Tibial artery (tissue), 4 donors: ENCODE results near the gene PIK3CD.

ENCODE experiments used
- DNase-seq, 2 donors: peaks; one replicate each; pipeline ENCODE4 v3.0.0-alpha.2; 2019
- H3K27ac ChIP-seq, 2 donors: fragments of 200-600 bp; sonication (generic) in 1 of 2; 1 replicate in 1 of 2; 2 replicates in 1 of 2; pipeline ENCODE4 v1.5.1; 2018 to 2019; ENCODE audit warnings: mild to moderate bottlenecking in 1 of 2
- H3K27me3 ChIP-seq, 2 donors: fragments of 200-600 bp; sonication (generic) in 1 of 2; one replicate each; pipeline versions ENCODE4 v1.5.1 to v1.6.0; 2016 to 2019
- H3K36me3 ChIP-seq, 3 donors: fragments of 200-600 bp; sonication (generic) in 2 of 3; one replicate each; pipeline ENCODE4 v1.5.1; 2016 to 2019; ENCODE audit warnings: mild to moderate bottlenecking in 2 of 3
- H3K4me1 ChIP-seq, 4 donors: fragments of 200-600 bp; sonication (generic) in 2 of 4; 1 replicate in 3 of 4; 2 replicates in 1 of 4; pipeline ENCODE4 v1.5.1; 2016 to 2019
- H3K4me3 ChIP-seq, 2 donors: fragments of 200-600 bp; sonication (generic) in 1 of 2; 1 replicate in 1 of 2; 2 replicates in 1 of 2; pipeline ENCODE4 v1.5.1; 2018 to 2019; ENCODE audit warnings: mild to moderate bottlenecking in 2 of 2
- H3K9me3 ChIP-seq, 3 donors: fragments of 200-600 bp; sonication (generic) in 1 of 3; one replicate each; pipeline ENCODE4 v1.5.1; 2016 to 2019
- CTCF ChIP-seq, 2 experiments: fragments of 200-600 bp in 1 of 2; fragments of 450-650 bp in 1 of 2; IDR thresholded peaks; one replicate each; pipeline ENCODE4 v1.5.1; 2017 to 2019; ENCODE audit warnings: antibody characterized with exemption in 2 of 2, mild to moderate bottlenecking in 1 of 2, moderate library complexity in 1 of 2
- intact Hi-C: fragments of 100-400 bp; cut with DNase I; formaldehyde crosslinking; loops from one replicate; pipeline ENCODE4 v1.15.0; 2023; ENCODE audit warnings: low total_unique reads

PIK3CD gene

GRCh38 chr1:9715536-9716226, 64.2 kb downstream of the PIK3CD start:
- Histone ChIP-seq H3K36me3 (peaks cover 19 to 89% (median 61%) of the 10 kb centered on the region in 3 donors), H3K4me1 (peaks cover 0 to 8% (median 4%) of the 10 kb centered on the region in 4 donors), H3K27me3 (no peaks in the 10 kb centered on the region), H3K27ac (no peak overlapping the region), H3K9me3 (no peaks in the 10 kb centered on the region), H3K4me3 (no peak overlapping the region)
- no peak for DNase-seq
- no peak for TF ChIP-seq CTCF (IDR thresholded peaks at IDR 0.05)
- intact Hi-C loops = no loop called here

GRCh38 chr1:9716404-9717192, 65.1 kb downstream of the PIK3CD start:
- no peak for TF ChIP-seq CTCF (IDR thresholded peaks at IDR 0.05)
- H3K4me1 ChIP-seq = peaks cover 0 to 8% (median 4%) of the 10 kb centered on the region in 4 donors
- intact Hi-C loops = no loop called here
- no peak overlapping the region for H3K4me3 ChIP-seq
- no peaks in the 10 kb centered on the region for H3K9me3 ChIP-seq
- no peak overlapping the region for H3K27ac ChIP-seq
- H3K27me3 ChIP-seq = no peaks in the 10 kb centered on the region
- peaks cover 14 to 89% (median 61%) of the 10 kb centered on the region in 3 donors for H3K36me3 ChIP-seq
- no peak for DNase-seq

- Histone ChIP-seq H3K9me3 (no peaks in the 10 kb centered on the region), H3K4me1 (peaks cover 0 to 8% (median 4%) of the 10 kb centered on the region in 4 donors), H3K27ac (no peak overlapping the region), H3K27me3 (no peaks in the 10 kb centered on the region), H3K4me3 (no peak overlapping the region), H3K36me3 (peaks cover 17 to 89% (median 66%) of the 10 kb centered on the region in 3 donors)
- DNase-seq = peak in 1 of 2 donors; percentile 58
- no peak for TF ChIP-seq CTCF (IDR thresholded peaks at IDR 0.05)
- intact Hi-C loops = no loop called here
These were observed 65.9 kb downstream of the PIK3CD start for GRCh38 chr1:9717193-9718005.

- DNase-seq = no peak
- no peak for TF ChIP-seq CTCF (IDR thresholded peaks at IDR 0.05)
- Histone ChIP-seq H3K4me1 (peaks cover 0 to 8% (median 4%) of the 10 kb centered on the region in 4 donors), H3K36me3 (peaks cover 24 to 90% (median 67%) of the 10 kb centered on the region in 3 donors), H3K4me3 (no peak overlapping the region), H3K9me3 (peaks cover 0 to 4% (median 4%) of the 10 kb centered on the region in 3 donors), H3K27ac (no peak overlapping the region), H3K27me3 (no peaks in the 10 kb centered on the region)
- intact Hi-C loops = no loop called here
These were observed 66.6 kb downstream of the PIK3CD start for GRCh38 chr1:9718006-9718680.
